VCaP (cell line): Measurements from ENCODE around the gene USP53.

Source experiments
- H3K27ac ChIP-seq: fragments of 450-650 bp; 2 replicates; pipeline ENCODE4 v1.5.1; 2017
- TF ChIP-seq, protein P1 (sequence below): fragments of 450-650 bp; conservative IDR thresholded peaks from 2 replicates; pipeline ENCODE4 v1.5.1; 2017; ENCODE audit warnings: mild to moderate bottlenecking, moderate library complexity

USP53 gene

GRCh38 chr4:119310826-119311225 is 98.3 kb downstream of the USP53 start:
- TF ChIP-seq, protein P1, sequence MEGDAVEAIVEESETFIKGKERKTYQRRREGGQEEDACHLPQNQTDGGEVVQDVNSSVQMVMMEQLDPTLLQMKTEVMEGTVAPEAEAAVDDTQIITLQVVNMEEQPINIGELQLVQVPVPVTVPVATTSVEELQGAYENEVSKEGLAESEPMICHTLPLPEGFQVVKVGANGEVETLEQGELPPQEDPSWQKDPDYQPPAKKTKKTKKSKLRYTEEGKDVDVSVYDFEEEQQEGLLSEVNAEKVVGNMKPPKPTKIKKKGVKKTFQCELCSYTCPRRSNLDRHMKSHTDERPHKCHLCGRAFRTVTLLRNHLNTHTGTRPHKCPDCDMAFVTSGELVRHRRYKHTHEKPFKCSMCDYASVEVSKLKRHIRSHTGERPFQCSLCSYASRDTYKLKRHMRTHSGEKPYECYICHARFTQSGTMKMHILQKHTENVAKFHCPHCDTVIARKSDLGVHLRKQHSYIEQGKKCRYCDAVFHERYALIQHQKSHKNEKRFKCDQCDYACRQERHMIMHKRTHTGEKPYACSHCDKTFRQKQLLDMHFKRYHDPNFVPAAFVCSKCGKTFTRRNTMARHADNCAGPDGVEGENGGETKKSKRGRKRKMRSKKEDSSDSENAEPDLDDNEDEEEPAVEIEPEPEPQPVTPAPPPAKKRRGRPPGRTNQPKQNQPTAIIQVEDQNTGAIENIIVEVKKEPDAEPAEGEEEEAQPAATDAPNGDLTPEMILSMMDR = no peak
- H3K27ac ChIP-seq = no peak overlapping the region

GRCh38 chr4:119313237-119313636 is 100.7 kb downstream of the USP53 start:
- TF ChIP-seq, protein P1 = no peak
- no peak overlapping the region for H3K27ac ChIP-seq

DNA sequence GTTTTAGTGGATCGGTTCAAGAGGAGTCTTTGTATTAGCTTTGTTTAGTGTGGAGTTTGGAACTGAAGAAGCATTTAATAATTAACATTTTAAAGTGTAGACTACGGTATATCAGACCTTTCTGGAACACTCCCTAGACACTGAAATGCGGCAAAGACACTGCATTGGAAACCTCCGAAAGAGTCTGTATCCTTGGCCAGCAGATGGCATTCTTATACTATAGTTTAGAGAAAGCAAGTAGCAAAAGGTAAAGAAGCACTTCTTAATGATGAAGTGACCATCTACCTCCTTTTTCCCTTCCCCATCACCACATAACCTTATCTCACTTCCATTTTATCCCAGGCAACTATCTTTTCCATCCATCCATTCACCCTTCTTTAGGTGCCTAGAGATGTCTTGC is 101.8 kb downstream of the USP53 start:
- TF ChIP-seq, protein P1 = peak; percentile 70
- H3K27ac ChIP-seq = no peak overlapping the region

GRCh38 chr4:119315036-119315435 is 102.5 kb downstream of the USP53 start:
- TF ChIP-seq, protein P1 = no peak
- H3K27ac ChIP-seq = no peak overlapping the region

DNA sequence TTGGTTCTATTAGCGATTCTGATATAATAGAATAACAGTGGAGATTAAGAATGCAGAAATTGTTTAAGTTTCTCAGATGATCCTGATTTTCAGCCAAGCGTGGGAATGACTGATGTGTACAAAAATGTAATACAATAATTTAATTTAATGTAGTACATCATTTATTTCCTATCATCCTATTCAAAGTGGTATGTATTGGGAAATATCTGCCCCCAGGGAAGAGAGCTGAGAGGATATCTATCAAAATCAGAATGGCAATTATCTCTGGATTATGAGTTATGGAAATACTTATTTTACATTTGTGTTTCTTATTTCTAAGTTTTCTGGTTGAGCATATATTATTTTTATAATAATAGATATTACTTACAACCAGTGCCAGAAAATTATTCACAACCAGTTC is 105.5 kb downstream of the USP53 start:
- TF ChIP-seq, protein P1 = no peak

DNA sequence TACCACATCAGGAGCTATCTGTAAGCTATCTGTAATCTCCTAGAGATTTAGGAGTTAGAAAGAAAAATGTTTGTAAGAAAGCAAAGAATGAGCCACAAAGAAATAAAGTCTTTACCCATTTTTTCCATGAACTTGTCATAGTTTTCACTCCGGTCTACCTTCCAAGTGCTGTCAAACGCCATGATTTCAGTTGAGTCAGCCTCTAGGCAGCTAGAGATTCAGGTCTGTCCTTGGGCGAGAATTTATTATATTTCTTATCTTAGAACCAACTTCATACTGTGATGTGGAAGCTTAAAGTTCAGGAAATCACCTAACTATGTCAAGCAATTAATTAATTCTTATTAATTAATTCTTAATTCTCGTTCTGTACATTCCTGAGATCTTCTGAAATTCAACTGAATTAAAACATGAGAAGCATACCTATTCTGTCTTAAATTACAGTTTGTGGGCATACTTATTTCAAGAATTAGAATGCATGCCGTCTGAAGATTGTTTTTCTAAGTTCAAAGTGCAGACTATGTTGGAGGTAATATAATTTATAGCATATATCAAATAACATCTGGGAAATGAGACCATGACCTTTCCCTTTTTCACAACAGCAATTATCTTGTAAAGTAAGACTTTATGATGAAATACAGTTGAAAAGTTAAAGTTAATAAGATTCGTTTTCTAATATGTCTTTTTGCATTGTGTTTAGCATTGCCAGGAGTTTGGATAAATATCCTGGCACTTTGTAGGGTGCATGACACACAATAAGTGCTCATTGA is 109.6 kb downstream of the USP53 start, which contains the start of gene FABP2:
TSS of gene FABP2 (minus strand) at position 218 of the 767 bp plus-strand sequence. CDS start at position 182, 36 bp downstream.
- TF ChIP-seq, protein P1 = no peak
- no peak within 1 kb of the TSS for H3K27ac ChIP-seq

More for the DNA sequence above, 105.5 kb downstream of the USP53 start:
- H3K27ac ChIP-seq = no peak overlapping the region

- TF ChIP-seq, protein P1 = no peak
- H3K27ac ChIP-seq = no peak overlapping the region
Observed at GRCh38 chr4:119328695-119329094, 116.2 kb downstream of the USP53 start.
